Germinal center (tissue), 1 donor: Measurements from ENCODE around the gene BLTP3B.
"Not testable (repeated sequence)": the region's sequence is repeated elsewhere in the genome, so short reads cannot be mapped to it uniquely, and the experiment has no call there.

ENCODE experiments used
- DNase-seq: peaks from one replicate; pipeline ENCODE4 v3.0.0; 2012; ENCODE audit warnings: mixed read lengths, low spot score

The BLTP3B gene

DNA sequence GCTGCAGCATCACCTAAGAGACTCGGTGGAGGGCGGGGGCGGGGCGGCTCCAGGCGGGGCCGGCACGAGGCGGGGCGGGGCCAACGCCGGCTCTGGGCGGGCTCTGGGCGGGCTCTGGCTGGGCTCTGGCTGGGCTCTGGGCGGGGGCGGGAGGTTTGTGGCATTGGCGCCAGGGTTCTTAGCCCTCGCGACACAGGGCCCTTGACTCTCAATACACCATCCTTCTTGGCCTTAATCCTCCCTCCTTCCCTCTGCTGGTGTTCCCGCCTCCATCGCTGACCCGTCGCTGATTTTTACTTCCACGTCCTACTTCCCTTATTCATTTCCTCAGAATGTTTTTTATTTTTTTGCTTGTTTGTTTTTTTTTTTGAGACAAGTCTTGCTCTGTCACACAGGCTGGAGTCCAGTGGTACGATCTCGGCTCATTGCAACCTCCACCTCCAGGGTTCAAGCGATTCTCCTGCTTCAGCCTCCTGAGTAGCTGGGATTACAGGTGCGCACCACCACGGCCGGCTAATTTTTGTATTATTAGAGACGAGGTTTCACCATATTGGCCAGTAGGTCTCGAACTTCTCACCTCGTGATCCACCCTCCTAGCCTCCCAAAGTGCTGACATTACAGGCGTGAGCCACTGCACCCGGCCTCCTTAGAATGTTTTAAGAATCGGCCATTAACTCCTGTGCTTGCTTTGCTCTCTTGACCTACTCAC lies at the start of gene BLTP3B:
TSS of gene BLTP3B (minus strand) at position 24 of the 709 bp plus-strand sequence. CDS start 239 bp downstream, outside the sequence.
- DNase-seq, result peak; percentile 85

DNA sequence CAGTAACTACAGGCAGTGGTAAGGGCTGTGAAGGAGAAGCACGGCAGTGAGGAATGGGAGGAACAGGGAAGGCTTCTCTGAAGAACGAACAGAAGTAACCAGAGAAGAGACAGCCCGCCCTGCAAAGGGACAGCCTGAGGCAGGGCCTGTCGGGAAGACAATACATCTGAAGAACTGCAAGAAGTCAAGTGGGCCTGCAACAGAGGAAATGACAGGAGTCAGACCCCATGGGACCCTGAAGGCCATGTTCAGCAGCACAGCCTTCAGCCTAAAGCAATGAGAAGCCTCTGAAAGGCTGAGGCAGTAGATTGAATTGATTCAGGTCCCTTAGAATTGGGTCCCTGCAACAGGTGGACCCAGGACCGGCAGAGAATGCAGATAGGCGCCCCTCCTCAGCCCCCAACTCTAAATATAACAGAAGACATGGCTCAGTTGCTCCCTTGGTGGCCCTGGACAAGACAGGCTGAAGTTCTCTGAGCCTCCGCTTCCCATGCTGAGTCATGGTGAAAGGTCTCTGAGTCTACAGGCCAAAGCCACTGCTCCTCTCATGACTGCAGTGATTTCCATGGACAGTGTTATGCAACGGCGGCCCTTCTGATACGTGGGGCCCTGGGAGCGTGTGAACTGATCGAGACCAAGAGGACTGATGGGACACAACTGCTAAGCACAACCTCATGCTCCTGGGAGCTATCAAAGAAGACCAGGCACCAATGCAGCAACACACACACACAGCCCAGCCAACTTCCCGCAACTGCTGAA lies 47.1 kb upstream of the BLTP3B start:
- no peak for DNase-seq

GRCh38 chr12:100188888-100189635 lies 46.4 kb upstream of the BLTP3B start:
- DNase-seq, result not testable (repeated sequence)

GRCh38 chr12:100187857-100188519 lies 45.3 kb upstream of the BLTP3B start:
- no peak for DNase-seq

DNA sequence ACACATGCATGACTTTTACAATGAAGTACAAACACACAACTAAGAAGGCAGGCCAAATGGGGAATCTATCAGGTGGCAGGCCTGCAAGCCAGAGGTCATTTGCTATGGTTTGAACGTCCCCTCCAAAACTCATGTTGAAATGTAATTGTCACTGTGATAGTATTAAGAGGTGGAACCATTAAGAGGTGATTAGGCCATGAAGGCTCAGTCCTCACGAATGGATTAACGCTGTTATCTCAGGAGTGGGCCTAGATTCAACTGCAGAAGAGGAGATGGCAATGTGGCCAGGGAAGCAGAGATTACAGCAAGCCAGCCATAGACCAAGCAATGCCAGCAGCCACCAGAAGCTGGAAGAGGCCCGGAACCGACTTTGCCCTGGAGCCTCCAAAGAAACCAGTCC lies 44.4 kb upstream of the BLTP3B start:
- DNase-seq, result no peak

DNA sequence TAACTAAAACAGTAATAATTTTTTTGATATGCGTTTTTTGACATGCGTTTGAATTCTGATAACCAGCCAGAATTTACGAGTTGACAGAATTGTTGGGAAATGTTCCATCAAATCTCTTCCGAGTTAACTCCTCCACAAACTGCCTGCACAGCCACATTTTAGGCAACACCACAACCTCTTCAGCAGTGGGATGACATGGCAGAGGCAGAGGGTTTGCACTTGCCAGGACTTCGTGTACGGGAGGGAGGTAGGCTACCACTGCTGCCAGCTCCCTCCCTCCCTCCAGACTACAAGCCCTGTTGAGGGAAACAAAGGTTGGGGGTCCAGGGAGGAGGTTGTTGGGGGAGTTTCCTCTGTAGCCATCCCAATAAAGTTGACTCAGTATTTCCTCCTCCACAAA lies 43.4 kb upstream of the BLTP3B start:
- no peak for DNase-seq

DNA sequence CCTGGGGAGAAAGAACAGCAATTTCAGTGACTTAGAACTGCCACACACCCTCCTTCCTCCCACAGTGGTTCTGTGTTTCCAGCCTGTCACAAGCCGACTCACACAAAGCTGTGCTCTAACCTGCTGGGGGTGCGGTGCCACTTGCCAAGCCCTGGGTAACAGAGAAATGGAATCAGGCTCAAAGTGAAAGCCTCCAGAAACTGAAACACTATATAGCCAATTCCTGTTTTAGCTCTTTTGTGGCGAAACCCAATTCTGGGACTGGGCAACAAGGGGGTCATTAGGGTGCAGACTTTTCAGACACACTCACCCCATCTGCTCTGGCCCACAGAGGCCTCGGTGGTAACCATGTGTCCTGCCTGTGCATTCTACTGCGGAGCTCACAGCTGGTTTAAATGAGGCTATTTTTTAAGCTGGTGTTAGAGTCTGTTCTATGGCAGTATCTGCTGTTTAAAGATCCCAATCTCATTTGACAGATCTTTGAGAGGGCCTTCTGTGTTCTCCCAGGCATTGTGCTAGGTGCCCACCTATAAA lies 42.8 kb upstream of the BLTP3B start:
- no peak for DNase-seq

DNA sequence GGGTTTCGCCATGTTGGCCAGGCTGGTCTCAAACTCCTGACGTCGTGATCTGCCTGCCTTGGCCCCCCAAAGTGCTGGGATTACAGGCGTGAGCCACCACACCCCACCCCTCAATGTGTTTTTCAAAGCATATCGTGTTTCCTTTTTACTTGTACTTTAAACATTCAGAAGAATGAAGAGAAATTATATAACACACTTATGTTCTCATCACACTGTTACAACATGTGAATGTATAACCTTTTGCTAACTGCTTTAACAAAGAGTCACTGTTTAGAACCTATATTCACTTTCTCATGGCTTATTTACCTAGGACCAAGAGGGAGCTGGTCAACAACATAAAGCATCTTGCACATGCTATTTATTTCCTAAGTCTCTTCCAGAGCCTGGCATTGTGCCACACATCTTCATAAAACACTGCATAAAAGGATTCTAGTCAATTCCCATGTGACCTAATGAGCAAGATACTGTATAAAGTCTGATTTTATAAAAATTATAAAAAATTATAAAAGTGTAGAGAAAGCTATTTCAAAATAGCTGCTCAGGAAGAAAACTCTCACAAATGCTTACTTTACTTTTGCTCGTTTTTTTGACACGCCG lies 42.0 kb upstream of the BLTP3B start:
- no peak for DNase-seq

DNA sequence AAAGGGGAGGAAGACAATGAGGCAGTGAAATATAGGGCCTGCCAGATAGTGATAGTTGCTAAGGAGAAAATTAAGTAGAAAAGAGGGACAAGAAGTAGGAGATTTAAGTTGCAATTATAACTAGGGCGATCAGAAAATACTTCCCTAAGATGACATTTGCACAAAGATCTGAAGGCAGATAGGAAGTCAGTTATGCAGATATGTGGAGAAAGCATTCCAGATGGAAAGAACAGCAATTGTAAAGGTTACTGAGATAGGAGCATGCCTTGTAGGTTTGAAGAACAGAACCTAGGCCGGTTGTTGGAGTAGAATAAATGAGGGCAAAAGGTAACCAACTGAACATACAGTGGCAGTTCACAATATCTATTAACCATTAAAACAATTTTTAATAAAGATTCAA lies 36.6 kb upstream of the BLTP3B start:
- DNase-seq, result no peak

DNA sequence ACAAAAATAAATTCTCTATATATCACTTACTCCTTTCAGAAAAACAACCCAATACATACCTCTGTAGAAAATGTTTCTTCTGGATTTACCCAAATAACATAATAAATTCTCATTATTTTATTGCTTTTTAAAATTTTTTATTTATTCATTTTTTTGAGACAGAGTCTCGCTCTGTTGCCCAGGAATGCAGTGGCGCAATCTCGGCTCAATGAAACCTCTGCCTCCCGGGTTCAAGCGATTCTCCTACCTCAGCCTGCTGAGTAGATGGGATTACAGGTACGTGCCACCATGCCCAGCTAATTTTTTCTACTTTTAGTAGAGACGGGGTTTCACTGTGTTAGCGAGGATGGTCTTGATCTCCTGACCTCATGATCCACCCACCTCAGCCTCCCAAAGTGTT lies 33.8 kb upstream of the BLTP3B start:
- DNase-seq, result not testable (repeated sequence)

DNA sequence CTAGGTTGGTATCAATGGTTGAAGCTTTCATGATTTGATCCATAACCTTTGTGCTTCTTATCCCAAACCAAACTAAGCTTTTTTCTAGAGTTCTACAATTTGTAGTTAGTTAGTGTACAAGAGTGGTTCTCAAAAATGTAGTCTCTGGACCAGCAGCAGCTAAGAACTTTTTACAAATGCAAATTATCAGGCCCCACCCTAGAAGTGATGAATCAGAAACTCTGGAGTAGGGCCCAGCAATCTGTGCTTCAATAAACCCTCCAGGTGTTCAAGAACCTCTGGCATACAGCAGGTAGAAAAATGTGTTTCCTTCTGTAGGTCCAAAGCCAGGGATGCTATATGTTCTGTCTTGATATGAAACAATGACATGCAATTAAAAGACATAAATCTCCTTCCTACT lies 31.8 kb upstream of the BLTP3B start:
- DNase-seq, result no peak

GRCh38 chr12:100173111-100173510 lies 30.4 kb upstream of the BLTP3B start:
- no peak for DNase-seq

- no peak for DNase-seq
Observed at GRCh38 chr12:100171248-100171647, 28.6 kb upstream of the BLTP3B start.

- no peak for DNase-seq
Observed at GRCh38 chr12:100170313-100170858, 27.7 kb upstream of the BLTP3B start.

DNA sequence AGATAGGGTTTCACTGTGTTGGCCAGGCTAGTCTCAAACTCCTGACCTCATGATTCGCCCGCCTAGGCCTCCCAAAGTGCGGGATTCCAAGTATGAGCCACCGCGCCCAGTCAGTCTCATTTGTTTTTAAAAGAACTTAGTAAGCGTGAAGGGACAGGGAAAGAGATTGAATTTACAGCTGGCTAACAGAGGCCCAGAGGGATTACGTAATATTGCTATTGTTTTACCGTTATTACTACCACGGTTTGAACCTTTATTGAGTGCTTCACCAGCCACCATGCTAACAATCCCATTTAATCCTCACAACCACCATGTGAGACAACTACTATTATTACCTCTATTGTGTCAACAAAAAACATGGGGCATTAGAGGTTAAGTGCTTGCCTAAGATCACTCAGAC lies 26.7 kb upstream of the BLTP3B start:
- DNase-seq, result no peak

- DNase-seq, result no peak
Observed at GRCh38 chr12:100168562-100168961, 25.9 kb upstream of the BLTP3B start.

DNA sequence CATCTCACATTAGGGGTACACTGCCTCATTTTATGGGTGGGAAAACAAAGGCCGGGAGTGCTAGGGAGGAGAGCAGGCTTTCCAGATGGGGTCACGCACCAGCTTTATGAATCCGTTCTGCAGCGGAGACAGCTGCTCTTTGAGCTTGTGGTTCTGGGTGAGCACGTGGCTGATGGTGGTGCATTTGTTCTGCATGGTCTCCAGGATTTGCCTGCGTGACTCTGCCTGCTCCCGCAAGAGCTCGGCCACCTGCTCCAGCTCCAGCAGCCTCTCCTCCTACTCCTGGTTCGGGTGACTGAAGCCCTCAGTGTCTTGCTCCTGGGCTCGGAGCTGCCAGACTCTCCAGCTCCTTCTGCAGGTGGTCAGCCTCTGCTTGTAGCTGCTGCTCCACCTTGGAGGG lies 23.6 kb upstream of the BLTP3B start:
- no peak for DNase-seq

GRCh38 chr12:100165356-100165755 lies 22.7 kb upstream of the BLTP3B start:
- DNase-seq, result no peak

- no peak for DNase-seq
Observed at GRCh38 chr12:100164153-100164704, 21.6 kb upstream of the BLTP3B start.

GRCh38 chr12:100163416-100164152 lies 20.9 kb upstream of the BLTP3B start:
- DNase-seq, result peak; percentile 82
